ENCODE measurements around the gene EXD3. TPM values are rescaled to one million over a fixed set of nuclear protein-coding genes. Genes with fewer than 3 reads are reported as not detected.
"Not testable (repeated sequence)": the region's sequence is repeated elsewhere in the genome, so short reads cannot be mapped to it uniquely, and the experiment has no call there.

Gene EXD3
- total RNA-seq, 1 donor from 2014 or later, result 16.7 TPM

GRCh38 chr9:137387114-137387890 lies 35.7 kb downstream of the EXD3 start:
- no peak for DNase-seq (ENCODE audit: low spot score in 2 of 2)
- H3K4me1 ChIP-seq, result no peaks in the 10 kb centered on the region
- peak overlapping the region in 1 of 2 donors; percentile 2 for H3K27ac ChIP-seq
- intact Hi-C loops (cut with DNase I), result no loop called here
- H3K9me3 ChIP-seq, result no peaks in the 10 kb centered on the region
- TF ChIP-seq CTCF (IDR thresholded peaks at IDR 0.05), result no peak
- no peak overlapping the region for H3K4me3 ChIP-seq
- H3K36me3 ChIP-seq, result peaks cover 5 to 6% of the 10 kb centered on the region in 2 donors
- H3K27me3 ChIP-seq, result no peaks in the 10 kb centered on the region

- H3K27ac ChIP-seq; DNase-seq (ENCODE audit: low spot score in 2 of 2); intact Hi-C loops (cut with DNase I); H3K9me3 ChIP-seq; H3K4me1 ChIP-seq; H3K36me3 ChIP-seq; H3K27me3 ChIP-seq; H3K4me3 ChIP-seq: not testable (repeated sequence)
Measured at GRCh38 chr9:137386507-137387113, 36.4 kb downstream of the EXD3 start.

- TF ChIP-seq CTCF (IDR thresholded peaks at IDR 0.05), result no peak
- Histone ChIP-seq H3K4me1 (no peaks in the 10 kb centered on the region), H3K27ac (no peak overlapping the region), H3K4me3 (no peak overlapping the region), H3K36me3 (peaks cover 5 to 6% of the 10 kb centered on the region in 2 donors), H3K27me3 (no peaks in the 10 kb centered on the region), H3K9me3 (no peaks in the 10 kb centered on the region)
- intact Hi-C loops (cut with DNase I), result no loop called here
- DNase-seq (ENCODE audit: low spot score in 2 of 2), result no peak
Measured at GRCh38 chr9:137385061-137385655, 37.8 kb downstream of the EXD3 start.

GRCh38 chr9:137383784-137384756 lies 38.9 kb downstream of the EXD3 start:
- H3K4me1 ChIP-seq, result no peaks in the 10 kb centered on the region
- DNase-seq (ENCODE audit: low spot score in 2 of 2), result peak in 1 of 2 donors; percentile 50
- intact Hi-C loops (cut with DNase I), result no loop called here
- no peaks in the 10 kb centered on the region for H3K27me3 ChIP-seq
- TF ChIP-seq CTCF (IDR thresholded peaks at IDR 0.05), result no peak
- no peaks in the 10 kb centered on the region for H3K9me3 ChIP-seq
- peaks cover 2 to 5% of the 10 kb centered on the region in 2 donors for H3K36me3 ChIP-seq
- no peak overlapping the region for H3K27ac ChIP-seq
- no peak overlapping the region for H3K4me3 ChIP-seq

- no peak overlapping the region for H3K4me3 ChIP-seq
- TF ChIP-seq CTCF (IDR thresholded peaks at IDR 0.05), result no peak
- DNase-seq (ENCODE audit: low spot score in 2 of 2), result no peak
- no peaks in the 10 kb centered on the region for H3K4me1 ChIP-seq
- H3K9me3 ChIP-seq, result no peaks in the 10 kb centered on the region
- intact Hi-C loops (cut with DNase I), result no loop called here
- peaks cover 0 to 5% of the 10 kb centered on the region in 2 donors for H3K36me3 ChIP-seq
- no peak overlapping the region for H3K27ac ChIP-seq
- H3K27me3 ChIP-seq, result no peaks in the 10 kb centered on the region
Measured at GRCh38 chr9:137383081-137383783, 39.7 kb downstream of the EXD3 start.
